ENCODE results near the gene CIT.
"Not testable (repeated sequence)": the region's sequence is repeated elsewhere in the genome, so short reads cannot be mapped to it uniquely, and the experiment has no call there.

CIT gene

GRCh38 chr12:119721306-119721705 is 155.8 kb downstream of the CIT start:
- H3K4me1 Mint-ChIP-seq (ENCODE audit: low read depth) = peaks cover 4% of the 10 kb centered on the region
- no peaks in the 10 kb centered on the region for H3K9me3 Mint-ChIP-seq
- peaks cover 5% of the 10 kb centered on the region for H3K36me3 Mint-ChIP-seq (ENCODE audit: low read depth)
- H3K4me3 Mint-ChIP-seq = no peak overlapping the region
- no peaks in the 10 kb centered on the region for H3K27me3 Mint-ChIP-seq
- H3K27ac Mint-ChIP-seq = no peak overlapping the region

- Mint-ChIP-seq H3K4me3 (no peak overlapping the region), H3K9me3 (peaks cover 1% of the 10 kb centered on the region), H3K27ac (no peak overlapping the region), H3K36me3 (ENCODE audit: low read depth) (peaks cover 12% of the 10 kb centered on the region), H3K27me3 (no peaks in the 10 kb centered on the region), H3K4me1 (ENCODE audit: low read depth) (peaks cover 7% of the 10 kb centered on the region)
These were observed 156.8 kb downstream of the CIT start for GRCh38 chr12:119720349-119720748.

GRCh38 chr12:119718141-119718540 is 159.0 kb downstream of the CIT start:
- H3K4me1 Mint-ChIP-seq (ENCODE audit: low read depth) = peaks cover 14% of the 10 kb centered on the region
- H3K36me3 Mint-ChIP-seq (ENCODE audit: low read depth) = peaks cover 30% of the 10 kb centered on the region
- H3K27ac Mint-ChIP-seq = no peak overlapping the region
- peaks cover 4% of the 10 kb centered on the region for H3K9me3 Mint-ChIP-seq
- no peaks in the 10 kb centered on the region for H3K27me3 Mint-ChIP-seq
- no peak overlapping the region for H3K4me3 Mint-ChIP-seq

GRCh38 chr12:119715268-119715620 is 161.9 kb downstream of the CIT start:
- H3K36me3 Mint-ChIP-seq (ENCODE audit: low read depth) = peaks cover 52% of the 10 kb centered on the region
- H3K27ac Mint-ChIP-seq = no peak overlapping the region
- no peak overlapping the region for H3K4me3 Mint-ChIP-seq
- H3K27me3 Mint-ChIP-seq = no peaks in the 10 kb centered on the region
- H3K4me1 Mint-ChIP-seq (ENCODE audit: low read depth) = peaks cover 14% of the 10 kb centered on the region
- peaks cover 4% of the 10 kb centered on the region for H3K9me3 Mint-ChIP-seq

- Mint-ChIP-seq H3K9me3 (peaks cover 4% of the 10 kb centered on the region), H3K27me3 (no peaks in the 10 kb centered on the region), H3K36me3 (ENCODE audit: low read depth) (peaks cover 57% of the 10 kb centered on the region), H3K4me3 (no peak overlapping the region), H3K4me1 (ENCODE audit: low read depth) (peaks cover 14% of the 10 kb centered on the region), H3K27ac (no peak overlapping the region)
These were observed 162.4 kb downstream of the CIT start for GRCh38 chr12:119714614-119715267.

GRCh38 chr12:119713551-119714031 is 163.5 kb downstream of the CIT start:
- H3K27me3 Mint-ChIP-seq = no peaks in the 10 kb centered on the region
- H3K9me3 Mint-ChIP-seq = peaks cover 4% of the 10 kb centered on the region
- no peak overlapping the region for H3K4me3 Mint-ChIP-seq
- peaks cover 14% of the 10 kb centered on the region for H3K4me1 Mint-ChIP-seq (ENCODE audit: low read depth)
- no peak overlapping the region for H3K27ac Mint-ChIP-seq
- H3K36me3 Mint-ChIP-seq (ENCODE audit: low read depth) = peaks cover 69% of the 10 kb centered on the region

GRCh38 chr12:119712721-119713120 is 164.4 kb downstream of the CIT start:
- Mint-ChIP-seq H3K4me1 (ENCODE audit: low read depth) (peaks cover 14% of the 10 kb centered on the region), H3K36me3 (ENCODE audit: low read depth) (peaks cover 74% of the 10 kb centered on the region), H3K9me3 (peaks cover 4% of the 10 kb centered on the region), H3K27ac (peak overlapping the region; percentile 49), H3K4me3 (no peak overlapping the region), H3K27me3 (no peaks in the 10 kb centered on the region)

GRCh38 chr12:119711693-119712092 is 165.4 kb downstream of the CIT start:
- Mint-ChIP-seq H3K27ac (no peak overlapping the region), H3K9me3 (peaks cover 4% of the 10 kb centered on the region), H3K36me3 (ENCODE audit: low read depth) (peaks cover 79% of the 10 kb centered on the region), H3K27me3 (no peaks in the 10 kb centered on the region), H3K4me1 (ENCODE audit: low read depth) (peaks cover 13% of the 10 kb centered on the region), H3K4me3 (no peak overlapping the region)

- peaks cover 74% of the 10 kb centered on the region for H3K36me3 Mint-ChIP-seq (ENCODE audit: low read depth)
- H3K27ac Mint-ChIP-seq = no peak overlapping the region
- no peaks in the 10 kb centered on the region for H3K27me3 Mint-ChIP-seq
- H3K4me3 Mint-ChIP-seq = no peak overlapping the region
- peaks cover 4% of the 10 kb centered on the region for H3K9me3 Mint-ChIP-seq
- peaks cover 9% of the 10 kb centered on the region for H3K4me1 Mint-ChIP-seq (ENCODE audit: low read depth)
These were observed 166.1 kb downstream of the CIT start for GRCh38 chr12:119710965-119711551.

GRCh38 chr12:119710374-119710964 is 166.7 kb downstream of the CIT start:
- Mint-ChIP-seq H3K4me1 (ENCODE audit: low read depth) (peaks cover 8% of the 10 kb centered on the region), H3K36me3 (ENCODE audit: low read depth) (peaks cover 70% of the 10 kb centered on the region), H3K27me3 (no peaks in the 10 kb centered on the region), H3K4me3 (no peak overlapping the region), H3K9me3 (peaks cover 4% of the 10 kb centered on the region), H3K27ac (no peak overlapping the region)

GRCh38 chr12:119706427-119706826 is 170.7 kb downstream of the CIT start:
- H3K27me3 Mint-ChIP-seq; H3K4me1 Mint-ChIP-seq (ENCODE audit: low read depth); H3K9me3 Mint-ChIP-seq; H3K27ac Mint-ChIP-seq; H3K4me3 Mint-ChIP-seq: not testable (repeated sequence)
- peaks cover 44% of the 10 kb centered on the region for H3K36me3 Mint-ChIP-seq (ENCODE audit: low read depth)

GRCh38 chr12:119705182-119705581 is 171.9 kb downstream of the CIT start:
- Mint-ChIP-seq H3K4me3 (no peak overlapping the region), H3K36me3 (ENCODE audit: low read depth) (peaks cover 45% of the 10 kb centered on the region), H3K9me3 (no peaks in the 10 kb centered on the region), H3K27ac (no peak overlapping the region), H3K4me1 (ENCODE audit: low read depth) (no peaks in the 10 kb centered on the region), H3K27me3 (no peaks in the 10 kb centered on the region)

- no peaks in the 10 kb centered on the region for H3K9me3 Mint-ChIP-seq
- H3K4me1 Mint-ChIP-seq (ENCODE audit: low read depth) = no peaks in the 10 kb centered on the region
- no peak overlapping the region for H3K27ac Mint-ChIP-seq
- H3K36me3 Mint-ChIP-seq (ENCODE audit: low read depth) = peaks cover 35% of the 10 kb centered on the region
- no peaks in the 10 kb centered on the region for H3K27me3 Mint-ChIP-seq
- H3K4me3 Mint-ChIP-seq = no peak overlapping the region
These were observed 172.9 kb downstream of the CIT start for GRCh38 chr12:119704065-119704747.

- Mint-ChIP-seq H3K36me3 (ENCODE audit: low read depth) (peaks cover 27% of the 10 kb centered on the region), H3K9me3 (no peaks in the 10 kb centered on the region), H3K4me3 (no peak overlapping the region), H3K27ac (no peak overlapping the region), H3K27me3 (no peaks in the 10 kb centered on the region), H3K4me1 (ENCODE audit: low read depth) (no peaks in the 10 kb centered on the region)
These were observed 177.0 kb downstream of the CIT start for GRCh38 chr12:119700078-119700477.

GRCh38 chr12:119699199-119699760 is 177.8 kb downstream of the CIT start:
- no peaks in the 10 kb centered on the region for H3K27me3 Mint-ChIP-seq
- H3K36me3 Mint-ChIP-seq (ENCODE audit: low read depth) = peaks cover 27% of the 10 kb centered on the region
- H3K27ac Mint-ChIP-seq = no peak overlapping the region

More at GRCh38 chr12:119699199-119699760, 177.8 kb downstream of the CIT start:
- H3K4me1 Mint-ChIP-seq (ENCODE audit: low read depth) = no peaks in the 10 kb centered on the region
- no peak overlapping the region for H3K4me3 Mint-ChIP-seq
- no peaks in the 10 kb centered on the region for H3K9me3 Mint-ChIP-seq
